IgD-negative memory B cell (primary cell): Measurements from ENCODE around the gene UBAC2. TPM values are rescaled to one million over a fixed set of nuclear protein-coding genes. Genes with fewer than 3 reads are reported as not detected.
"Not testable (repeated sequence)": the region's sequence is repeated elsewhere in the genome, so short reads cannot be mapped to it uniquely, and the experiment has no call there.

Experiments used
- H3K27ac Mint-ChIP-seq, 3 donors: one replicate each; pipeline ENCODE4 v1.8.0; 2020 to 2022; ENCODE audit warnings: mild to moderate bottlenecking in 3 of 3, mixed read lengths in 3 of 3, moderate library complexity in 1 of 3
- H3K27me3 Mint-ChIP-seq: one replicate; pipeline ENCODE4 v1.8.0; 2021; ENCODE audit warnings: mixed read lengths
- H3K36me3 Mint-ChIP-seq: one replicate; pipeline ENCODE4 v1.8.0; 2020; ENCODE audit warnings: mild to moderate bottlenecking, mixed read lengths
- H3K4me1 Mint-ChIP-seq, 3 donors: one replicate each; pipeline ENCODE4 v1.8.0; 2020 to 2022; ENCODE audit warnings: mixed read lengths in 3 of 3, mild to moderate bottlenecking in 1 of 3
- H3K4me3 Mint-ChIP-seq, 4 donors: one replicate each; pipeline ENCODE4 v1.8.0; 2020 to 2022; ENCODE audit warnings: mild to moderate bottlenecking in 4 of 4, mixed read lengths in 4 of 4, moderate library complexity in 3 of 4
- H3K9me3 Mint-ChIP-seq, 3 donors: one replicate each; pipeline ENCODE4 v1.8.0; 2020 to 2021; ENCODE audit warnings: mixed read lengths in 3 of 3, mild to moderate bottlenecking in 1 of 3
- polyA plus RNA-seq: library from polyadenylated mRNA; unstranded; fragments of 300-500 nt; fragmentation: Illumina TruSeq; gene quantifications from one replicate; pipeline ENCODE4 v1.2.3, GENCODE V29; 2021

The UBAC2 gene
- polyA plus RNA-seq, 1 donor from 2014 or later: 88.0 TPM

- Mint-ChIP-seq H3K9me3 (no peaks in the 10 kb centered on the region), H3K4me1 (peaks cover 11 to 27% (median 22%) of the 10 kb centered on the region in 3 donors)
Observed at GRCh38 chr13:99197117-99197651, 3.5 kb upstream of the UBAC2 start.

GRCh38 chr13:99199541-99200431 lies 868 bp upstream of the UBAC2 start:
- Mint-ChIP-seq H3K4me1 (peaks cover 29 to 44% (median 43%) of the 10 kb centered on the region in 3 donors), H3K9me3 (peaks cover 0 to 2% (median 0%) of the 10 kb centered on the region in 3 donors), H3K27me3 (peaks cover 3% of the 10 kb centered on the region), H3K4me3 (peak overlapping the region; percentile 88 to 98 (median 95)), H3K36me3 (peaks cover 3% of the 10 kb centered on the region), H3K27ac (peak overlapping the region; percentile 75 to 96 (median 82))

More at GRCh38 chr13:99197117-99197651, 3.5 kb upstream of the UBAC2 start:
- Mint-ChIP-seq H3K36me3 (peaks cover 3% of the 10 kb centered on the region), H3K27me3 (no peaks in the 10 kb centered on the region), H3K27ac (peak overlapping the region in 2 of 3 donors; percentile 80 to 84), H3K4me3 (peak overlapping the region in 2 of 4 donors; percentile 24 to 82)

GRCh38 chr13:99203601-99204579 lies 3.2 kb downstream of the UBAC2 start:
- Mint-ChIP-seq H3K4me1 (peaks cover 52 to 68% (median 60%) of the 10 kb centered on the region in 3 donors), H3K36me3 (peaks cover 6% of the 10 kb centered on the region), H3K9me3 (peaks cover 0 to 2% (median 0%) of the 10 kb centered on the region in 3 donors), H3K27me3 (peaks cover 3% of the 10 kb centered on the region), H3K4me3 (peak overlapping the region; percentile 78 to 87 (median 84)), H3K27ac (peak overlapping the region; percentile 94 to 98 (median 97))

GRCh38 chr13:99205621-99206220 lies 5.1 kb downstream of the UBAC2 start:
- H3K36me3 Mint-ChIP-seq: peaks cover 6% of the 10 kb centered on the region
- H3K27me3 Mint-ChIP-seq: peaks cover 3% of the 10 kb centered on the region
- peak overlapping the region; percentile 27 to 98 (median 94) for H3K27ac Mint-ChIP-seq
- peaks cover 52 to 68% (median 61%) of the 10 kb centered on the region in 3 donors for H3K4me1 Mint-ChIP-seq
- H3K9me3 Mint-ChIP-seq: peaks cover 0 to 2% (median 0%) of the 10 kb centered on the region in 3 donors
- peak overlapping the region in 3 of 4 donors; percentile 84 to 87 (median 85) for H3K4me3 Mint-ChIP-seq

GRCh38 chr13:99206226-99206625 lies 5.6 kb downstream of the UBAC2 start:
- Mint-ChIP-seq H3K4me3 (peak overlapping the region in 2 of 4 donors; percentile 73 to 85), H3K27ac (peak overlapping the region in 1 of 3 donors; percentile 94), H3K36me3 (peaks cover 5% of the 10 kb centered on the region), H3K4me1 (peaks cover 57 to 70% (median 59%) of the 10 kb centered on the region in 3 donors), H3K9me3 (peaks cover 0 to 2% (median 0%) of the 10 kb centered on the region in 3 donors), H3K27me3 (peaks cover 3% of the 10 kb centered on the region)

GRCh38 chr13:99206873-99207272 lies 6.2 kb downstream of the UBAC2 start:
- Mint-ChIP-seq H3K27me3 (peaks cover 3% of the 10 kb centered on the region), H3K27ac (peak overlapping the region in 2 of 3 donors; percentile 68 to 94), H3K4me3 (peak overlapping the region in 3 of 4 donors; percentile 57 to 73 (median 72)), H3K36me3 (peaks cover 7% of the 10 kb centered on the region), H3K9me3 (peaks cover 0 to 2% (median 0%) of the 10 kb centered on the region in 3 donors), H3K4me1 (peaks cover 53 to 72% (median 58%) of the 10 kb centered on the region in 3 donors)

- H3K4me1 Mint-ChIP-seq: peaks cover 50 to 71% (median 58%) of the 10 kb centered on the region in 3 donors
- peaks cover 3% of the 10 kb centered on the region for H3K27me3 Mint-ChIP-seq
- H3K9me3 Mint-ChIP-seq: peaks cover 0 to 2% (median 0%) of the 10 kb centered on the region in 3 donors
- peaks cover 10% of the 10 kb centered on the region for H3K36me3 Mint-ChIP-seq
- H3K4me3 Mint-ChIP-seq: peak overlapping the region in 1 of 4 donors; percentile 72
- peak overlapping the region in 1 of 3 donors; percentile 94 for H3K27ac Mint-ChIP-seq
Observed at GRCh38 chr13:99207511-99207910, 6.9 kb downstream of the UBAC2 start.

GRCh38 chr13:99208185-99208584 lies 7.5 kb downstream of the UBAC2 start:
- peaks cover 10% of the 10 kb centered on the region for H3K36me3 Mint-ChIP-seq
- peaks cover 48 to 68% (median 59%) of the 10 kb centered on the region in 3 donors for H3K4me1 Mint-ChIP-seq
- peaks cover 3% of the 10 kb centered on the region for H3K27me3 Mint-ChIP-seq
- H3K27ac Mint-ChIP-seq: peak overlapping the region in 1 of 3 donors; percentile 94
- H3K9me3 Mint-ChIP-seq: peaks cover 0 to 2% (median 0%) of the 10 kb centered on the region in 3 donors
- peak overlapping the region in 1 of 4 donors; percentile 28 for H3K4me3 Mint-ChIP-seq

- H3K36me3 Mint-ChIP-seq: peaks cover 10% of the 10 kb centered on the region
- peak overlapping the region in 1 of 3 donors; percentile 61 for H3K27ac Mint-ChIP-seq
- H3K9me3 Mint-ChIP-seq: peaks cover 0 to 2% (median 0%) of the 10 kb centered on the region in 3 donors
- H3K4me1 Mint-ChIP-seq: peaks cover 42 to 61% (median 53%) of the 10 kb centered on the region in 3 donors
- H3K27me3 Mint-ChIP-seq: peaks cover 3% of the 10 kb centered on the region
- peak overlapping the region in 1 of 4 donors; percentile 25 for H3K4me3 Mint-ChIP-seq
Observed at GRCh38 chr13:99208845-99209527, 8.3 kb downstream of the UBAC2 start.

GRCh38 chr13:99210627-99211026 lies 10.0 kb downstream of the UBAC2 start:
- H3K4me3 Mint-ChIP-seq, H3K27me3 Mint-ChIP-seq, H3K9me3 Mint-ChIP-seq, H3K27ac Mint-ChIP-seq: not testable (repeated sequence)
- peaks cover 13% of the 10 kb centered on the region for H3K36me3 Mint-ChIP-seq
- H3K4me1 Mint-ChIP-seq: peaks cover 45 to 61% (median 49%) of the 10 kb centered on the region in 3 donors

GRCh38 chr13:99211421-99212035 lies 10.9 kb downstream of the UBAC2 start:
- Mint-ChIP-seq H3K36me3 (peaks cover 13% of the 10 kb centered on the region), H3K27me3 (no peaks in the 10 kb centered on the region), H3K4me1 (peaks cover 42 to 55% (median 45%) of the 10 kb centered on the region in 3 donors), H3K9me3 (no peaks in the 10 kb centered on the region), H3K4me3 (peak overlapping the region in 1 of 4 donors; percentile 56), H3K27ac (peak overlapping the region in 1 of 3 donors; percentile 52)

- H3K9me3 Mint-ChIP-seq: no peaks in the 10 kb centered on the region
- H3K36me3 Mint-ChIP-seq: peaks cover 10% of the 10 kb centered on the region
- peak overlapping the region in 2 of 4 donors; percentile 51 to 91 for H3K4me3 Mint-ChIP-seq
- peaks cover 46 to 52% (median 47%) of the 10 kb centered on the region in 3 donors for H3K4me1 Mint-ChIP-seq
- no peaks in the 10 kb centered on the region for H3K27me3 Mint-ChIP-seq
- H3K27ac Mint-ChIP-seq: peak overlapping the region; percentile 3 to 89 (median 24)
Observed at GRCh38 chr13:99214232-99214631, 13.6 kb downstream of the UBAC2 start.

GRCh38 chr13:99214731-99215130 lies 14.1 kb downstream of the UBAC2 start:
- Mint-ChIP-seq H3K4me1 (peaks cover 49 to 54% (median 50%) of the 10 kb centered on the region in 3 donors), H3K9me3 (no peaks in the 10 kb centered on the region), H3K4me3 (peak overlapping the region in 2 of 4 donors; percentile 84 to 91), H3K36me3 (peaks cover 10% of the 10 kb centered on the region), H3K27me3 (no peaks in the 10 kb centered on the region), H3K27ac (peak overlapping the region in 1 of 3 donors; percentile 89)
